Astrocyte of the spinal cord (primary cell): ENCODE data around the gene ZNF358.
A peak's percentile ranks its signal among the peaks of the same experiment; 100 is the strongest.

Experiments
- DNase-seq: peaks from one replicate; pipeline ENCODE4 v3.0.0; 2011; ENCODE audit warnings: low read depth, low spot score
- H3K4me3 ChIP-seq: 2 replicates; pipeline ENCODE4 v1.5.1; 2011; ENCODE audit warnings: low read depth, mild to moderate bottlenecking, low read length, moderate library complexity
- in situ Hi-C: cut with HindIII; loops from 2 replicates; pipeline ENCODE4 v1.10.0; 2017; ENCODE audit warnings: low sequenced_read_pairs
- TF ChIP-seq, protein P1 (sequence below): IDR thresholded peaks from 2 replicates; pipeline ENCODE4 v1.5.1; 2012; ENCODE audit warnings: low read depth, mild to moderate bottlenecking, low read length, inconsistent platforms

The ZNF358 gene

DNA sequence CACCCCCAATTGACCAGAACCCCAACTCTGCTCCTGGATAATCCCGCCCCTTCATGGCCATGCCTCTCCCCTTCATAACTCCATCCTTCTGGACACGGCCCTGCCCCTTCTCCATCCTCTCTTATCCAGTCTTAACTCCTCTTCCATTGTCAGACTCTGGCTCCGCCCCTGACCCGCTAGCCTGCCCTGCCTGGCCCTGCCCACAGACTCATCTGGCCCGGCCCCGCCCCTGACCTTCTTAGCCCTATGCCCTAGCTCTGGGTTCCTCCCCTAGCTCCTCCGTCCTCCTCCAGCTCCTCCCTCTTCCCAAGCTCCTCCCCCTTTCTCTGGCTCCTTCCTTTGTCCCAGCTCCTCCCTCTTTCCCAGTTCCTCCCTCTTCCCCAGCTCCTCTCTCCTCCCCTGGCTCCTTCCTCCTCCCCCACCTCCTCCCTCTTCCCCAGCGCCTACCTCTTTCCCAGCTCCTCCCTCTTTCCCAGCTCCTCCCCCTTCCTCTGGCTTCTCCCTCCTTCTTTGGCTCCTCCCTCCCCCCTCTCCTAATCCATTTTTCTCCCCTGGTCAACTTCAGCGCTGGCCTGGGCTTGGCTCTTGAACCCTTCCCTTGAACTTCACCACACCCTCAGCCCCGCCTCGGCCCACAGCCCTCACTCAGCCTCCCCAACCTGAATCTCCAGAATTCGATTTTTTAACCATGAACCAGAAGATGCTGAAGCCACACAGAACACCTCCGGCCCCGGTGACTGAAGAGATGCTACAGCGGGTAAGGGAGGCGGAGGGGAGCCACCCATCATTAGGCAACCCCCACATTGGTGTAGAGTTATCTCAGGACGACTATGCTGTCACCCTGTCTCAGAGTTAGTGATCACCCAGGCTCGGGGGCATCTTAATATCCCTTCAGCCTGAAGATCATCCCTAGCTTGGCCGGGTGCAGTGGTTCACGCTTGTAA is 9.2 kb upstream of the ZNF358 start:
- TF ChIP-seq, protein P1, sequence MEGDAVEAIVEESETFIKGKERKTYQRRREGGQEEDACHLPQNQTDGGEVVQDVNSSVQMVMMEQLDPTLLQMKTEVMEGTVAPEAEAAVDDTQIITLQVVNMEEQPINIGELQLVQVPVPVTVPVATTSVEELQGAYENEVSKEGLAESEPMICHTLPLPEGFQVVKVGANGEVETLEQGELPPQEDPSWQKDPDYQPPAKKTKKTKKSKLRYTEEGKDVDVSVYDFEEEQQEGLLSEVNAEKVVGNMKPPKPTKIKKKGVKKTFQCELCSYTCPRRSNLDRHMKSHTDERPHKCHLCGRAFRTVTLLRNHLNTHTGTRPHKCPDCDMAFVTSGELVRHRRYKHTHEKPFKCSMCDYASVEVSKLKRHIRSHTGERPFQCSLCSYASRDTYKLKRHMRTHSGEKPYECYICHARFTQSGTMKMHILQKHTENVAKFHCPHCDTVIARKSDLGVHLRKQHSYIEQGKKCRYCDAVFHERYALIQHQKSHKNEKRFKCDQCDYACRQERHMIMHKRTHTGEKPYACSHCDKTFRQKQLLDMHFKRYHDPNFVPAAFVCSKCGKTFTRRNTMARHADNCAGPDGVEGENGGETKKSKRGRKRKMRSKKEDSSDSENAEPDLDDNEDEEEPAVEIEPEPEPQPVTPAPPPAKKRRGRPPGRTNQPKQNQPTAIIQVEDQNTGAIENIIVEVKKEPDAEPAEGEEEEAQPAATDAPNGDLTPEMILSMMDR: no peak
- H3K4me3 ChIP-seq: no peak overlapping the region
- DNase-seq: peak; percentile 65
- in situ Hi-C loops: no loop called here

- peak; percentile 86 for DNase-seq
- no peak overlapping the region for H3K4me3 ChIP-seq
- TF ChIP-seq, protein P1: no peak
- in situ Hi-C loops: no loop called here
Observed at GRCh38 chr19:7507884-7508283, 8.0 kb upstream of the ZNF358 start.

DNA sequence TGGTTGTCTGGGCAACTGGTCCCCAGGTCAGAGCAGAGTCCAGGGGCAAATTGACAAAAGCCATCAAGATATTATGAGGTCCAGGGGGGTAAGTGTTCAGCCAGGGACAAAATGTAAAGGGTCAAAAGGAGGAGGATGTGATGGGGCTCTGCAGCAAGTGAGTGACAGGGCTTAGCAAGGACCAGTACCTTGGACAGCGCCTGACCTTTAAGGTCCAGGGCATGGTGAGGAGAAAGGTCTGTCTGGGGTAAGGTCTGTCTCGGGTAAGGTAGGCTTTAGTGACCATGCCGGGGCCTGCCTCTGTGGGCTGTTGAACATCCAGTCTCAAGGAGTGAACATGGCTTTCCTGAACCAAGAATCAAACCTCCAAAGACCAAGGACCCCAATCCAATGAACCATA is 6.3 kb upstream of the ZNF358 start:
- in situ Hi-C loops: no loop called here
- no peak overlapping the region for H3K4me3 ChIP-seq
- no peak for DNase-seq
- TF ChIP-seq, protein P1: no peak

DNA sequence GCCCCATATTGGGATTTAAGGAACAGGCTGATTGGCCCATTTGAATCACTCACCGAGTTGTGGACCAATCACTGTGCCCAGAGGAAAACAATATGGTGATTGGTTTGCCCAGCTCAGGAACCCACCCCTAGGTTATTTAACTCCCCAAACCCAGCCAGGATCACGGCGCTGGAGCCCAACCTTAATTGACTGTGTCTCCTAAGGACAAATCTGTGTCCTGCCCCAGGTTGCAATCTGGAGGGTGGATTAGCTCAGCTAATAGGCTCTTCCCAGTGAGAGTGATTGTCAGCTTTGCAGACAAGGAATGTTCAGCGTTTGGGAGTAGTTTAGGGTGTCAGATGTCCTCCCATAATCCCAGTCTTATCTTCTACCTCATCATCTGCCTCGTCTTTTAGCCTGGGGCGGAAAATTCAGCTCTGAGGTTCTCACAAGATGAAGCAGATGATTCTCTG is 3.5 kb upstream of the ZNF358 start:
- H3K4me3 ChIP-seq: no peak overlapping the region
- TF ChIP-seq, protein P1: no peak
- DNase-seq: no peak
- in situ Hi-C loops: no loop called here

DNA sequence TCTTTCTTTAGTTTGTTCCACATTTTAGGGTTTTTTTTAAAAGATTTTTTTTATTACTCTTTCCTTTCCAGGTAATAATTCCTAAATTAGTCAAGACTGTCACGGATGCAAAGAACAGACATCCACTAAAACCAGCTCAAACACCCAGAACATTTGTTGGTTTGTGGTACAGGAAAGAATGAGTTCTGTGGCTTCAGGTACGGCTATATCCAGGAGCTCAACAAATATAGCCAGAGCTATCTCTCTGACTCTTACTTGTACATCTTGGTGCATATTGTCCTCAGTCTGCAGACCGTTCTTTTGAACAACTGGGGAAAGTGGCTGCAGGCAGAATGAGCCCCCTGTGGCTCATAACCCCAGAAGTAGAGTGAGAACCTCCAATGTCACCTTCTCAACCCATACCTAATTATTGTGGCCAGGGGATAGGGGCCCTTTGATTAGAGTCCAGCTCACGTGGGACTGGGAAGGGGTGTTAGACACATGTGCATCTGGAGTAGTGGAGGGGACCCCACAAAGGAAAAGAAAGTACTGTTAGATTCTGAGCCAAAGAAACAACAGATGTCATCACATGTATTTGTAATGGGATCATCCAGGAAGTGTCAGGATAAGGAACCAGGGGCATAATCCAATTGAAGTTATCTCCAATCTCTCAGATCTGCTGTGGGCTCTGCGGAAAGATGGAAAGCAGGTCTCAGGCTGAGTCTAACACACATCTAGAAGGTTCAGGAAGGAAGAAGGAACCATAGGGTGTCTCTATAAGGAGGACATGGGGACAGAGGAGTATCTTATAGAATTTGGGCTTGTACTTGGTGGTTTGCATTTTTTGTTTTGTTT is 1.9 kb upstream of the ZNF358 start:
- no peak overlapping the region for H3K4me3 ChIP-seq
- DNase-seq: no peak
- TF ChIP-seq, protein P1: no peak
- in situ Hi-C loops: no loop called here

GRCh38 chr19:7515110-7515644 is 726 bp upstream of the ZNF358 start:
- DNase-seq: no peak
- in situ Hi-C loops: no loop called here
- H3K4me3 ChIP-seq: peak overlapping the region; percentile 42
- TF ChIP-seq, protein P1: no peak
